T-helper 22 cell (primary cell): Measurements from ENCODE around the gene MAPKAPK2.
"Not testable (repeated sequence)": the region's sequence is repeated elsewhere in the genome, so short reads cannot be mapped to it uniquely, and the experiment has no call there.

ENCODE experiments used
- DNase-seq: peaks from one replicate; pipeline ENCODE4 v3.0.0-alpha.2; 2020; ENCODE audit warnings: low read depth

Gene MAPKAPK2

DNA sequence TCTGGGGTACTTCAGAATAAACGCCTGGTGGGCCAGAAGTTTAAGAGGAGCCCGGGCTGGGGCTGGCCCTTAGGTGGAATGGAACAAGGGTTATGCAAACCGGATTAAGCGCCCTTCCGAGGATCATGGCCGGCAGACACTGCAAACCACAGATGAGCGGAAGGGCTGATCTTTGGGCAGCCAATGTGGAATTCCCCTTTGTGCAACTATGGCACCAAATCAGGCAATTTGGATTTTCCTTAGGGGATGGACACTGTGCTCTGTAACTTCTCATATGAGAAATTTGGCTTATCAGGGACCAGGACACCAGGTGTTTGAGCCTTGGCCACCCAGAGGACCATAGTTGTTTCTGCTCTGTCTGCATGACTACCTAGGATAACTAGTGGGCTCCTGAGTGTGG, 93.3 kb downstream of the MAPKAPK2 start:
- DNase-seq: no peak

DNA sequence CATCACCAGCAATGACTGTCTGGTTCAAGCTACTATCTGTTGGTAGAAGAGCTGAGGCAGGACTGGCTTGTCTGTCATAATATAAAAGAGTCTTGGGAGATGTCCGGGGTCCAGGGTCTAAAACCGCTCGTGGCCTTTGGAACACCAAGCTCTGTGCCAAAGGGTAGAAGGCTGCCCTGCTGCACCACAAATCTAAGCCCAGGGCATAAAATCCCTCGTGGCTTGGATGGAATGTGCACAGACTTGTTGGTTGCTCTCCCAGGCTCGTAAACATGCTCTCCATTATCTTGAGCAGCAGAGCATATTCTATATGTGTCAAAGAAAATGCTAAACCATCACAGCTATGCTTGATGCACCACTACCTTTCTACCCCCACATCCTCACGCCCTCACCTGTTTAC, 94.2 kb downstream of the MAPKAPK2 start:
- not testable (repeated sequence) for DNase-seq

GRCh38 chr1:206779638-206780037, 94.9 kb downstream of the MAPKAPK2 start:
- no peak for DNase-seq

DNA sequence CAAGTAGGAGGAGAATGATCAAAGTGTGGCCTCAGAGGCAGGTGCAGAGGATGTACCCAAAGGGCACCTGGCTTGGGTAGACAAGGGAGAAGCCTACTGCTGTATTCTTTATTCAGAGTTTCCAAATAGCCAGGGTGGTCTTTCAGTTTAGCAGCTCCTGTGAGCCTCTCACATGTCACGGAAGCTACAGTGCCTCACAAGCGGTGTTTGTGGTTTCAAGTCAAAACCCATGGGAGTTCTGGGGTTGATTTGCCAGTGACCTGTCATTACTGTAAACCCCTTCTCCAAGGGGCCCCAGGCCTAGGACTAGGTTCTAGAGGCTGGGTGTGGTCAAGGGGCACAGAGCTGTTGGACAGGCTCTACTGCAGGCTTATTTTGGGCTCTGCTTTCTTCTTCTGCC, 97.7 kb downstream of the MAPKAPK2 start:
- DNase-seq: no peak

DNA sequence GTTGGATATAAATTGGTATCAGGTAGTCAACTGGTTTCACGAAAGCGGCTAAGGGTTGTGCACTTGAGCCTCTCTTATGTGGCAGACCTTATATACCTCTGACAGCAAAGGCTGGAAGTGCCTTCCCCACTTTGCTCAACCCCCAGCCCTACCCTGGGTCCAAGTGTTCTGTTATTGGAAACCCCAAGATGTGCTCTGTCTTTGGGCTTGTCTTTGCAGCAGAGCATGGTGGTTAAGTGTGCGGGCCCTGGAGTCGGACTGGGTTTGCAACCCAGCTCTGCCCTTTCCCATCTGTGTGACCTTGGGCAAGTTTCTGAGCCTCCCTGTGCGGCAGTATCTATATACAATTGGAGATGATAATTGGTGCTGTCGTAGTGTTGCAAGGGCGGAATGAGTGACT, 98.8 kb downstream of the MAPKAPK2 start:
- DNase-seq: no peak
